WTC11 (cell line): ENCODE results near the gene YARS2. TPM values are rescaled to one million over a fixed set of nuclear protein-coding genes. Genes with fewer than 3 reads are reported as not detected.

ENCODE experiments used
- ATAC-seq: fragments of 200-7000 bp; cut with Tn5 transposase; 2 replicates; pipeline ENCODE4 v1.10.0; 2021; ENCODE audit warnings: mild to moderate bottlenecking, moderate library complexity
- CTCF ChIA-PET: fragments of 300-600 bp; sonication (Branson Sonifier 250); formaldehyde crosslinking; loops from one replicate; lab custom pipeline; 2021; ENCODE audit warnings: antibody characterized with exemption; lab: Charles Lee
- POLR2A ChIA-PET: fragments of 350-600 bp; sonication (Branson Sonifier 250); formaldehyde crosslinking; loops from one replicate; lab custom pipeline; 2021; ENCODE audit warnings: antibody characterized with exemption; lab: Charles Lee
- DNase-seq: peaks from one replicate; pipeline ENCODE4 v3.0.0; 2021; ENCODE audit warnings: low spot score
- H3K27ac Mint-ChIP-seq: 2 replicates; pipeline ENCODE4 v1.8.0; 2021; ENCODE audit warnings: mixed read lengths
- H3K27me3 Mint-ChIP-seq: 2 replicates; pipeline ENCODE4 v1.8.0; 2021; ENCODE audit warnings: low read depth, mild to moderate bottlenecking, moderate library complexity, mixed read lengths
- H3K36me3 Mint-ChIP-seq: 2 replicates; pipeline ENCODE4 v1.8.0; 2021; ENCODE audit warnings: mixed read lengths
- H3K4me1 Mint-ChIP-seq: 2 replicates; pipeline ENCODE4 v1.8.0; 2022; ENCODE audit warnings: mixed read lengths
- H3K4me3 Mint-ChIP-seq: 2 replicates; pipeline ENCODE4 v1.8.0; 2021; ENCODE audit warnings: mild to moderate bottlenecking, moderate library complexity, mixed read lengths
- H3K9me3 Mint-ChIP-seq: 2 replicates; pipeline ENCODE4 v1.8.0; 2021; ENCODE audit warnings: mixed read lengths
- CREB1 ChIP-seq: sonication (generic); formaldehyde crosslinking; IDR thresholded peaks from 2 replicates; pipeline ENCODE4 v1.8.0; 2023; ENCODE audit warnings: mild to moderate bottlenecking, missing genetic modification reagents
- ESRRA ChIP-seq: sonication (generic); formaldehyde crosslinking; IDR thresholded peaks from 2 replicates; pipeline ENCODE4 v1.8.1; 2022; ENCODE audit warnings: mild to moderate bottlenecking, missing genetic modification reagents, borderline replicate concordance
- FOXJ3 ChIP-seq: sonication (generic); formaldehyde crosslinking; IDR thresholded peaks from 2 replicates; pipeline ENCODE4 v1.9.0; 2021; ENCODE audit warnings: missing genetic modification reagents, mild to moderate bottlenecking, borderline replicate concordance
- FOXK1 ChIP-seq: sonication (generic); formaldehyde crosslinking; IDR thresholded peaks from 2 replicates; pipeline ENCODE4 v1.8.0; 2022; ENCODE audit warnings: mild to moderate bottlenecking, moderate library complexity, missing genetic modification reagents
- FOXP1 ChIP-seq: sonication (generic); formaldehyde crosslinking; IDR thresholded peaks from 2 replicates; pipeline ENCODE4 v1.8.0; 2022; ENCODE audit warnings: missing genetic modification reagents, mild to moderate bottlenecking, moderate library complexity, borderline replicate concordance
- KAT7 ChIP-seq: sonication (generic); formaldehyde crosslinking; IDR thresholded peaks from 2 replicates; pipeline ENCODE4 v1.8.1; 2023; ENCODE audit warnings: missing genetic modification reagents, mild to moderate bottlenecking, borderline replicate concordance
- MYBL2 ChIP-seq: sonication (generic); formaldehyde crosslinking; IDR thresholded peaks from 2 replicates; pipeline ENCODE4 v1.8.1; 2023; ENCODE audit warnings: mild to moderate bottlenecking, moderate library complexity, missing genetic modification reagents
- NFE2L1 ChIP-seq: sonication (generic); formaldehyde crosslinking; IDR thresholded peaks from 2 replicates; pipeline ENCODE4 v1.8.1; 2023; ENCODE audit warnings: missing genetic modification reagents
- NR1H2 ChIP-seq: sonication (generic); formaldehyde crosslinking; IDR thresholded peaks from 2 replicates; pipeline ENCODE4 v1.9.0; 2021; ENCODE audit warnings: mild to moderate bottlenecking, moderate library complexity, missing genetic modification reagents
- NR2C2 ChIP-seq: sonication (generic); formaldehyde crosslinking; IDR thresholded peaks from 2 replicates; pipeline ENCODE4 v1.8.0; 2022; ENCODE audit warnings: mild to moderate bottlenecking, missing genetic modification reagents
- NR3C1 ChIP-seq: sonication (generic); formaldehyde crosslinking; conservative IDR thresholded peaks from 2 replicates; pipeline ENCODE4 v1.8.1; 2023; ENCODE audit warnings: low read depth, mild to moderate bottlenecking, missing genetic modification reagents
- PRRX2 ChIP-seq: fragments of 250-450 bp; sonication (Bioruptor Pico); IDR thresholded peaks from 2 replicates; pipeline ENCODE4 v1.8.0; 2021; ENCODE audit warnings: mild to moderate bottlenecking
- TEAD1 ChIP-seq: sonication (generic); formaldehyde crosslinking; IDR thresholded peaks from 2 replicates; pipeline ENCODE4 v1.8.0; 2022; ENCODE audit warnings: mild to moderate bottlenecking, missing genetic modification reagents
- TP53 ChIP-seq: sonication (generic); formaldehyde crosslinking; IDR thresholded peaks from 2 replicates; pipeline ENCODE4 v1.8.1; 2023; ENCODE audit warnings: mild to moderate bottlenecking, missing genetic modification reagents
- ZBTB21 ChIP-seq: sonication (generic); formaldehyde crosslinking; IDR thresholded peaks from 2 replicates; pipeline ENCODE4 v1.8.1; 2023; ENCODE audit warnings: mild to moderate bottlenecking, missing genetic modification reagents, borderline replicate concordance
- ZNF317 ChIP-seq: sonication (generic); formaldehyde crosslinking; IDR thresholded peaks from 2 replicates; pipeline ENCODE4 v1.8.1; 2023; ENCODE audit warnings: low read depth, mild to moderate bottlenecking, moderate library complexity, missing genetic modification reagents, borderline replicate concordance
- ZNF416 ChIP-seq: fragments of 250-450 bp; sonication (Bioruptor Pico); IDR thresholded peaks from 2 replicates; pipeline ENCODE4 v1.9.0; 2021; ENCODE audit warnings: mild to moderate bottlenecking, inconsistent platforms
- total RNA-seq: library from RNA; stranded (reverse); gene quantifications from 3 replicates; pipeline ENCODE4 v1.2.3, GENCODE V29; 2021
- TF ChIP-seq, protein P1 (sequence below): sonication (generic); formaldehyde crosslinking; conservative IDR thresholded peaks from 2 replicates; pipeline ENCODE4 v1.8.1; 2022; ENCODE audit warnings: mild to moderate bottlenecking, missing genetic modification reagents
- TF ChIP-seq, protein P2 (sequence below): sonication (generic); formaldehyde crosslinking; IDR thresholded peaks from 2 replicates; pipeline ENCODE4 v1.8.0; 2022; ENCODE audit warnings: mild to moderate bottlenecking, missing genetic modification reagents
- TF ChIP-seq, protein P3 (sequence below): sonication (generic); formaldehyde crosslinking; IDR thresholded peaks from 2 replicates; pipeline ENCODE4 v1.8.1; 2022; ENCODE audit warnings: mild to moderate bottlenecking, missing genetic modification reagents, moderate library complexity, borderline replicate concordance
- TF ChIP-seq, protein P4 (sequence below): sonication (generic); formaldehyde crosslinking; IDR thresholded peaks from 2 replicates; pipeline ENCODE4 v1.8.1; 2023; ENCODE audit warnings: mild to moderate bottlenecking, moderate library complexity, missing genetic modification reagents
- TF ChIP-seq, protein P5 (sequence below): sonication (generic); formaldehyde crosslinking; IDR thresholded peaks from 2 replicates; pipeline ENCODE4 v1.8.0; 2022; ENCODE audit warnings: mild to moderate bottlenecking, missing genetic modification reagents

The YARS2 gene
- total RNA-seq, 1 experiment from 2014 or later, result 41.4 TPM

DNA sequence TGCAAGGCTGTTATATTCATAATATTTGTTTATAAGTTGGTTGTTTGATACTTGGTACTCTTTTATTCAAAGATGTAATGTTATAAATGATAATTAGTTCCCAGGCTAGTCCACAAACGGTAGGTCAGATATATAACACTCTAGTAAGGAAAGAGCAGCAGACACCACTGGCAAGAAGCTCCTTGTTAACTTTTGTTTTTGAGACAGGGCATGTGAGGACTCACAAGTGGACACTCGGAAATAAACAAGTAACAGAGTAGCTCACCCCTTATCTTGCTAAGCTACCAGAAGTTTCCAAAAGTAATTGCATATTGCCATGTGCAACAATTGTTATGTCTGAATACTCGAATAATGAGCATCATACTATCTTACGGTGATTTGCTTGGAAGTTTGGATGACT is 38.6 kb upstream of the YARS2 start:
- H3K27me3 Mint-ChIP-seq, result no peaks in the 10 kb centered on the region
- POLR2A ChIA-PET, result no interaction called here
- ATAC-seq, result no peak
- peaks cover 9% of the 10 kb centered on the region for H3K9me3 Mint-ChIP-seq
- H3K4me3 Mint-ChIP-seq, result no peak overlapping the region
- no peak overlapping the region for H3K27ac Mint-ChIP-seq
- peaks cover 26% of the 10 kb centered on the region for H3K36me3 Mint-ChIP-seq
- DNase-seq, result no peak
- no peak for TF ChIP-seq NR1H2
- TF ChIP-seq TP53 (CRISPR knock-in tag), result no peak
- TF ChIP-seq, protein P1, sequence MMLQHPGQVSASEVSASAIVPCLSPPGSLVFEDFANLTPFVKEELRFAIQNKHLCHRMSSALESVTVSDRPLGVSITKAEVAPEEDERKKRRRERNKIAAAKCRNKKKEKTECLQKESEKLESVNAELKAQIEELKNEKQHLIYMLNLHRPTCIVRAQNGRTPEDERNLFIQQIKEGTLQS (CRISPR knock-in tag), result no peak
- no peak for TF ChIP-seq NFE2L1 (CRISPR knock-in tag)
- TF ChIP-seq PRRX2 (CRISPR knock-in tag), result no peak
- TF ChIP-seq NR2C2 (CRISPR knock-in tag), result no peak
- TF ChIP-seq CREB1 (CRISPR knock-in tag), result no peak
- no peaks in the 10 kb centered on the region for H3K4me1 Mint-ChIP-seq
- CTCF ChIA-PET, result interaction anchor here (1.0 kb wide), 1 partner anchor 39 kb away, joined by 3 read pairs; no protein-coding TSS in a partner anchor

DNA sequence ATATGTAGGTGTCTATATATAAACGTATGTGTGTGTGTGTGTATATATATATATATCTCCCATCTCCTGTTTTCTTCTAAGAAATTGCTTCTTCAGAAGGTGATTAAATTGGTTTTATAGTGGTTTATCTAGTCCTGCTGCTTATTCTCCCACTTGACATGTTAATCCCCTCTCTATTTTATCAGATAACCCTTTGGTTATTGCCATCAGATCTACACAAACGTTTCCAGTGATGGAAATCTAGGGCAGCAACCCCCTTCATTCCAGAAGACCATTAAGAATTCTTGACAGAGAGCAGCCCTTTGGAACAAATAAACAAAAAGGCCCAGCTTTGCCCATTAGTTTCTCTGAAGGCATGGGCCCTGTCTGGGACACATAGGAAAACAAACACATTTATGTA is 34.2 kb upstream of the YARS2 start:
- Mint-ChIP-seq H3K36me3 (peaks cover 7% of the 10 kb centered on the region), H3K4me3 (no peak overlapping the region), H3K4me1 (no peaks in the 10 kb centered on the region), H3K9me3 (peaks cover 12% of the 10 kb centered on the region), H3K27me3 (no peaks in the 10 kb centered on the region), H3K27ac (no peak overlapping the region)
- CTCF ChIA-PET, result no interaction called here
- no peak for DNase-seq
- ATAC-seq, result no peak
- POLR2A ChIA-PET, result no interaction called here
- TF ChIP-seq, protein P2, sequence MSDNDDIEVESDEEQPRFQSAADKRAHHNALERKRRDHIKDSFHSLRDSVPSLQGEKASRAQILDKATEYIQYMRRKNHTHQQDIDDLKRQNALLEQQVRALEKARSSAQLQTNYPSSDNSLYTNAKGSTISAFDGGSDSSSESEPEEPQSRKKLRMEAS (CRISPR knock-in tag), result no peak
- no peak for TF ChIP-seq TP53 (CRISPR knock-in tag)
- TF ChIP-seq ESRRA (CRISPR knock-in tag), result no peak
- TF ChIP-seq, protein P3, sequence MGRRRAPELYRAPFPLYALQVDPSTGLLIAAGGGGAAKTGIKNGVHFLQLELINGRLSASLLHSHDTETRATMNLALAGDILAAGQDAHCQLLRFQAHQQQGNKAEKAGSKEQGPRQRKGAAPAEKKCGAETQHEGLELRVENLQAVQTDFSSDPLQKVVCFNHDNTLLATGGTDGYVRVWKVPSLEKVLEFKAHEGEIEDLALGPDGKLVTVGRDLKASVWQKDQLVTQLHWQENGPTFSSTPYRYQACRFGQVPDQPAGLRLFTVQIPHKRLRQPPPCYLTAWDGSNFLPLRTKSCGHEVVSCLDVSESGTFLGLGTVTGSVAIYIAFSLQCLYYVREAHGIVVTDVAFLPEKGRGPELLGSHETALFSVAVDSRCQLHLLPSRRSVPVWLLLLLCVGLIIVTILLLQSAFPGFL (CRISPR knock-in tag), result no peak
- TF ChIP-seq ZBTB21, result no peak
- no peak for TF ChIP-seq FOXJ3 (CRISPR knock-in tag)
- TF ChIP-seq TEAD1 (CRISPR knock-in tag), result no peak
- no peak for TF ChIP-seq MYBL2 (CRISPR knock-in tag)
- TF ChIP-seq NR3C1 (CRISPR knock-in tag), result no peak
- no peak for TF ChIP-seq FOXK1 (CRISPR knock-in tag)
- no peak for TF ChIP-seq ZNF317 (CRISPR knock-in tag)
- TF ChIP-seq NR1H2, result no peak
- no peak for TF ChIP-seq KAT7 (CRISPR knock-in tag)

DNA sequence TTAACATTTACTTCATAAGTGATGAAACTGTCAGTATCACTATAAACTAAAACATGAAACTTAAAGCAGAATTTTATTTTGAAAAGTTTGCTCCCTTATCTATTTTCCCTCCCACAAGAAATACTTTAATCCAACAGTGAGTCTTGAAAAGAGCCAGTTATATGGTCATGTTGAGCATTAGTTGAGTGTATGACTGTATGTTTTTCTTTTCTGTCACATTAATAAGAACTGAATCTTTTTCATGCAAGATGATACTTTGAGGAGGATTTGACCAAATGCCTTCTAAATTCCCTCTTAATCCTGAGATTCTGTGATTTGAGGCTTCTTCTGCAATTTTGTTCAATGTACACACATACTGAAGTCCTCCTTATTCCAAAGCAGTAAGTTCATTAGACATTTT is 33.7 kb upstream of the YARS2 start:
- H3K4me1 Mint-ChIP-seq, result no peaks in the 10 kb centered on the region
- ATAC-seq, result no peak
- peaks cover 7% of the 10 kb centered on the region for H3K36me3 Mint-ChIP-seq
- DNase-seq, result no peak
- CTCF ChIA-PET, result no interaction called here
- no peak overlapping the region for H3K4me3 Mint-ChIP-seq
- peaks cover 12% of the 10 kb centered on the region for H3K9me3 Mint-ChIP-seq
- TF ChIP-seq TEAD1 (CRISPR knock-in tag), result no peak
- TF ChIP-seq ZNF416, result no peak
- TF ChIP-seq, protein P4, sequence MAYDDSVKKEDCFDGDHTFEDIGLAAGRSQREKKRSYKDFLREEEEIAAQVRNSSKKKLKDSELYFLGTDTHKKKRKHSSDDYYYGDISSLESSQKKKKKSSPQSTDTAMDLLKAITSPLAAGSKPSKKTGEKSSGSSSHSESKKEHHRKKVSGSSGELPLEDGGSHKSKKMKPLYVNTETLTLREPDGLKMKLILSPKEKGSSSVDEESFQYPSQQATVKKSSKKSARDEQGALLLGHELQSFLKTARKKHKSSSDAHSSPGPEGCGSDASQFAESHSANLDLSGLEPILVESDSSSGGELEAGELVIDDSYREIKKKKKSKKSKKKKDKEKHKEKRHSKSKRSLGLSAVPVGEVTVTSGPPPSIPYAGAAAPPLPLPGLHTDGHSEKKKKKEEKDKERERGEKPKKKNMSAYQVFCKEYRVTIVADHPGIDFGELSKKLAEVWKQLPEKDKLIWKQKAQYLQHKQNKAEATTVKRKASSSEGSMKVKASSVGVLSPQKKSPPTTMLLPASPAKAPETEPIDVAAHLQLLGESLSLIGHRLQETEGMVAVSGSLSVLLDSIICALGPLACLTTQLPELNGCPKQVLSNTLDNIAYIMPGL (CRISPR knock-in tag), result no peak
- no peak for TF ChIP-seq FOXP1 (CRISPR knock-in tag)
- no peak for TF ChIP-seq NFE2L1 (CRISPR knock-in tag)
- TF ChIP-seq, protein P5, sequence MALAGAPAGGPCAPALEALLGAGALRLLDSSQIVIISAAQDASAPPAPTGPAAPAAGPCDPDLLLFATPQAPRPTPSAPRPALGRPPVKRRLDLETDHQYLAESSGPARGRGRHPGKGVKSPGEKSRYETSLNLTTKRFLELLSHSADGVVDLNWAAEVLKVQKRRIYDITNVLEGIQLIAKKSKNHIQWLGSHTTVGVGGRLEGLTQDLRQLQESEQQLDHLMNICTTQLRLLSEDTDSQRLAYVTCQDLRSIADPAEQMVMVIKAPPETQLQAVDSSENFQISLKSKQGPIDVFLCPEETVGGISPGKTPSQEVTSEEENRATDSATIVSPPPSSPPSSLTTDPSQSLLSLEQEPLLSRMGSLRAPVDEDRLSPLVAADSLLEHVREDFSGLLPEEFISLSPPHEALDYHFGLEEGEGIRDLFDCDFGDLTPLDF (CRISPR knock-in tag), result no peak
- TF ChIP-seq, all 79 proteins: peak for 0
- H3K27me3 Mint-ChIP-seq, result no peaks in the 10 kb centered on the region
- POLR2A ChIA-PET, result no interaction called here
- no peak overlapping the region for H3K27ac Mint-ChIP-seq
